HepG2 (cell line): ENCODE data around the gene RNU6-1. TPM values are rescaled to one million over a fixed set of nuclear protein-coding genes. Genes with fewer than 3 reads are reported as not detected.

Experiments
- BHLHE40 ChIP-seq: IDR thresholded peaks from 2 replicates; pipeline ENCODE4 v1.6.1; 2011; ENCODE audit warnings: low read length, improper control_type of control experiment
- CREB1 ChIP-seq, 2 experiments: fragments of 450-650 bp in 1 of 2; IDR thresholded peaks; 2 replicates each; pipeline ENCODE4 v1.6.1; 2016 to 2017; ENCODE audit warnings: control low read depth in 1 of 2, mild to moderate bottlenecking in 1 of 2, missing compliant biosample characterization in 1 of 2, missing genetic modification characterization in 1 of 2
- ETV6 ChIP-seq: sonication (generic); formaldehyde crosslinking; conservative IDR thresholded peaks from 2 replicates; pipeline ENCODE4 v1.4.0; 2020; ENCODE audit warnings: missing genetic modification reagents
- KMT2B ChIP-seq: IDR thresholded peaks from 2 replicates; pipeline ENCODE4 v1.6.1; 2016; ENCODE audit warnings: missing genetic modification reagents, missing compliant biosample characterization
- MXI1 ChIP-seq: IDR thresholded peaks from 3 replicates; pipeline ENCODE4 v1.6.1; 2012; ENCODE audit warnings: low read depth, low read length, inconsistent platforms, borderline replicate concordance
- NFATC3 ChIP-seq: sonication (generic); formaldehyde crosslinking; IDR thresholded peaks from 2 replicates; pipeline ENCODE4 v1.5.1; 2020; ENCODE audit warnings: mild to moderate bottlenecking, missing genetic modification reagents
- PRMT3 ChIP-seq: sonication (generic); formaldehyde crosslinking; IDR thresholded peaks from 2 replicates; pipeline ENCODE4 v1.8.1; 2022; ENCODE audit warnings: low read depth, mild to moderate bottlenecking, moderate library complexity, missing genetic modification reagents, borderline replicate concordance
- RARG ChIP-seq: sonication (generic); formaldehyde crosslinking; IDR thresholded peaks from 2 replicates; pipeline ENCODE4 v1.4.0; 2020; ENCODE audit warnings: low read depth, mild to moderate bottlenecking, missing genetic modification reagents
- SMAD9 ChIP-seq: sonication (generic); formaldehyde crosslinking; IDR thresholded peaks from 2 replicates; pipeline ENCODE4 v1.5.1; 2020; ENCODE audit warnings: mild to moderate bottlenecking, missing genetic modification reagents
- TARDBP ChIP-seq: sonication (generic); formaldehyde crosslinking; IDR thresholded peaks from 2 replicates; pipeline ENCODE4 v1.8.0; 2022; ENCODE audit warnings: mild to moderate bottlenecking, missing genetic modification reagents
- ZFP1 ChIP-seq: IDR thresholded peaks from 2 replicates; pipeline ENCODE4 v1.6.1; 2016
- ZNF251 ChIP-seq: sonication (generic); formaldehyde crosslinking; IDR thresholded peaks from 2 replicates; pipeline ENCODE4 v1.9.0; 2021; ENCODE audit warnings: mild to moderate bottlenecking, missing genetic modification reagents
- ZNF253 ChIP-seq: sonication (generic); formaldehyde crosslinking; IDR thresholded peaks from 2 replicates; pipeline ENCODE4 v1.8.0; 2022; ENCODE audit warnings: mild to moderate bottlenecking, missing genetic modification reagents, borderline replicate concordance
- ZNF530 ChIP-seq: sonication (generic); formaldehyde crosslinking; IDR thresholded peaks from 2 replicates; pipeline ENCODE4 v1.5.0; 2020; ENCODE audit warnings: low read depth, mild to moderate bottlenecking, missing genetic modification reagents
- ZNF607 ChIP-seq: sonication (generic); formaldehyde crosslinking; IDR thresholded peaks from 2 replicates; pipeline ENCODE4 v1.5.1; 2020; ENCODE audit warnings: missing genetic modification reagents, mild to moderate bottlenecking, borderline replicate concordance
- ZNF83 ChIP-seq: sonication (generic); formaldehyde crosslinking; IDR thresholded peaks from 2 replicates; pipeline ENCODE4 v1.4.0; 2020; ENCODE audit warnings: missing genetic modification reagents, mild to moderate bottlenecking, borderline replicate concordance
- polyA plus RNA-seq, 8 experiments: library from polyadenylated mRNA; depleted of rRNA in 3 of 8; stranded (reverse) in 7 of 8; unstranded in 1 of 8; fragments of >200 nt; fragmentation: Illumina TruSeq in 4 of 8; extraction: Trizol in 4 of 8; gene quantifications; 2 replicates each; pipeline versions ENCODE4 v1.2.1 to v1.2.3, GENCODE V29; 2011 to 2016; ENCODE audit warnings: low read depth in 4 of 8, missing spikeins in 1 of 8, mixed read lengths in 1 of 8; ENCODE audit not compliant: insufficient read depth in 1 of 8
- total RNA-seq, 5 experiments: library from RNA; depleted of rRNA; stranded (reverse); fragments of >200 nt; fragmentation: Illumina TruSeq; extraction: Trizol; gene quantifications; 2 replicates each; pipeline ENCODE4 v1.2.3, GENCODE V29; 2016; ENCODE audit warnings: low read depth in 1 of 5
- TF ChIP-seq, protein P1 (sequence below): sonication (generic); formaldehyde crosslinking; IDR thresholded peaks from 2 replicates; pipeline ENCODE4 v1.5.1; 2020; ENCODE audit warnings: missing genetic modification reagents, mild to moderate bottlenecking, borderline replicate concordance
- TF ChIP-seq, protein P2 (sequence below): IDR thresholded peaks from 2 replicates; pipeline ENCODE4 v1.6.1; 2016; ENCODE audit warnings: missing biosample characterization, missing genetic modification reagents, low read depth
- TF ChIP-seq, protein P3 (sequence below): sonication (generic); formaldehyde crosslinking; IDR thresholded peaks from 2 replicates; pipeline ENCODE4 v1.5.0; 2020; ENCODE audit warnings: mild to moderate bottlenecking, missing genetic modification reagents
- TF ChIP-seq, protein P4 (sequence below): sonication (generic); formaldehyde crosslinking; IDR thresholded peaks from 2 replicates; pipeline ENCODE4 v1.5.1; 2020; ENCODE audit warnings: mild to moderate bottlenecking, missing genetic modification reagents

Gene RNU6-1
- total and polyA plus RNA-seq, 2 of the 13 experiments (the other 11 are each of a cell fraction or from before 2014, with no cell fraction given) = under 0.01 TPM; not detected in 1

DNA sequence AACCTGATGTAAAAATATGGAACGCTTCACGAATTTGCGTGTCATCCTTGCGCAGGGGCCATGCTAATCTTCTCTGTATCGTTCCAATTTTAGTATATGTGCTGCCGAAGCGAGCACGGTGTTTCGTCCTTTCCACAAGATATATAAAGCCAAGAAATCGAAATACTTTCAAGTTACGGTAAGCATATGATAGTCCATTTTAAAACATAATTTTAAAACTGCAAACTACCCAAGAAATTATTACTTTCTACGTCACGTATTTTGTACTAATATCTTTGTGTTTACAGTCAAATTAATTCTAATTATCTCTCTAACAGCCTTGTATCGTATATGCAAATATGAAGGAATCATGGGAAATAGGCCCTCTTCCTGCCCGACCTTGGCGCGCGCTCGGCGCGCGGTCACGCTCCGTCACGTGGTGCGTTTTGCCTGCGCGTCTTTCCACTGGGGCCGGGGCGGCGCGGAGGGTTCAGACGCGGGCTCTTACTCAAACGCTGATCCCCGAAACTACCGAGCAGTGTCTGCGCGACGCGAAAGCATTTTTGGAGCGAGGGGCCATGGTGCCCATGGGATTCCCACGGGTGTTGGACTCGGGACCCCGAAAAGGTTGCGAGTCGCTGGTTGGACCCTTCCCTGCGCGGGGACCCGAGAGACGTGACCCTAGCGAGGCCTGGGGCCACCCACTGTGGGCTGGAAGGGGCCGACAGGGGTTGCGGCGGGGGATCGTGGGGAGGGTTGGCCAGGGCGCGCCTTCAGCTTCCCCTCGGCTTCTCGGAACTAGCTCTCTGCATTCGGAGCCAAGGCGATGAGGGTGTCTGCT lies at the start of gene RNU6-1 (continued):
- TF ChIP-seq PRMT3 = no peak
- TF ChIP-seq ZNF83 = 0 out of 2 replicates have a peak, but pooled peaks have one; percentile 73
- TF ChIP-seq, protein P1, sequence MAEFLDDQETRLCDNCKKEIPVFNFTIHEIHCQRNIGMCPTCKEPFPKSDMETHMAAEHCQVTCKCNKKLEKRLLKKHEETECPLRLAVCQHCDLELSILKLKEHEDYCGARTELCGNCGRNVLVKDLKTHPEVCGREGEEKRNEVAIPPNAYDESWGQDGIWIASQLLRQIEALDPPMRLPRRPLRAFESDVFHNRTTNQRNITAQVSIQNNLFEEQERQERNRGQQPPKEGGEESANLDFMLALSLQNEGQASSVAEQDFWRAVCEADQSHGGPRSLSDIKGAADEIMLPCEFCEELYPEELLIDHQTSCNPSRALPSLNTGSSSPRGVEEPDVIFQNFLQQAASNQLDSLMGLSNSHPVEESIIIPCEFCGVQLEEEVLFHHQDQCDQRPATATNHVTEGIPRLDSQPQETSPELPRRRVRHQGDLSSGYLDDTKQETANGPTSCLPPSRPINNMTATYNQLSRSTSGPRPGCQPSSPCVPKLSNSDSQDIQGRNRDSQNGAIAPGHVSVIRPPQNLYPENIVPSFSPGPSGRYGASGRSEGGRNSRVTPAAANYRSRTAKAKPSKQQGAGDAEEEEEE (CRISPR knock-in tag) = no peak
- peak; percentile 88 for TF ChIP-seq CREB1 (IDR thresholded peaks at IDR 0.05)
- peak; percentile 42; the same call in 1 of the 2 replicates for TF ChIP-seq CREB1 (CRISPR knock-in tag; IDR thresholded peaks at IDR 0.05)
- no peak for TF ChIP-seq ZNF253
- no peak for TF ChIP-seq ZFP1 (CRISPR knock-in tag)
- no peak for TF ChIP-seq ZNF530 (CRISPR knock-in tag)
- TF ChIP-seq, protein P2, sequence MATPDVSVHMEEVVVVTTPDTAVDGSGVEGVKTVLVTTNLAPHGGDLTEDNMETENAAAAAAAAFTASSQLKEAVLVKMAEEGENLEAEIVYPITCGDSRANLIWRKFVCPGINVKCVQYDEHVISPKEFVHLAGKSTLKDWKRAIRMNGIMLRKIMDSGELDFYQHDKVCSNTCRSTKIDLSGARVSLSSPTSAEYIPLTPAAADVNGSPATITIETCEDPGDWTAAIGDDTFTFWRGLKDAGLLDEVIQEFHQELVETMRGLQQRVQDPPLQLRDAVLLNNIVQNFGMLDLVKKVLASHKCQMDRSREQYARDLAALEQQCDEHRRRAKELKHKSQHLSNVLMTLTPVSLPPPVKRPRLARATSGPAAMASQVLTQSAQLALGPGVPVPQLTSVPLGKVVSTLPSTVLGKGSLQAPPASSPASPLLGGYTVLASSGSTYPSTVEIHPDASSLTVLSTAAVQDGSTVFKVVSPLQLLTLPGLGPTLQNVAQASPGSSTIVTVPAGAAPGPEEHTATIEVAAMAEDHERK = no peak
- TF ChIP-seq TARDBP (CRISPR knock-in tag) = no peak
- TF ChIP-seq, protein P3, sequence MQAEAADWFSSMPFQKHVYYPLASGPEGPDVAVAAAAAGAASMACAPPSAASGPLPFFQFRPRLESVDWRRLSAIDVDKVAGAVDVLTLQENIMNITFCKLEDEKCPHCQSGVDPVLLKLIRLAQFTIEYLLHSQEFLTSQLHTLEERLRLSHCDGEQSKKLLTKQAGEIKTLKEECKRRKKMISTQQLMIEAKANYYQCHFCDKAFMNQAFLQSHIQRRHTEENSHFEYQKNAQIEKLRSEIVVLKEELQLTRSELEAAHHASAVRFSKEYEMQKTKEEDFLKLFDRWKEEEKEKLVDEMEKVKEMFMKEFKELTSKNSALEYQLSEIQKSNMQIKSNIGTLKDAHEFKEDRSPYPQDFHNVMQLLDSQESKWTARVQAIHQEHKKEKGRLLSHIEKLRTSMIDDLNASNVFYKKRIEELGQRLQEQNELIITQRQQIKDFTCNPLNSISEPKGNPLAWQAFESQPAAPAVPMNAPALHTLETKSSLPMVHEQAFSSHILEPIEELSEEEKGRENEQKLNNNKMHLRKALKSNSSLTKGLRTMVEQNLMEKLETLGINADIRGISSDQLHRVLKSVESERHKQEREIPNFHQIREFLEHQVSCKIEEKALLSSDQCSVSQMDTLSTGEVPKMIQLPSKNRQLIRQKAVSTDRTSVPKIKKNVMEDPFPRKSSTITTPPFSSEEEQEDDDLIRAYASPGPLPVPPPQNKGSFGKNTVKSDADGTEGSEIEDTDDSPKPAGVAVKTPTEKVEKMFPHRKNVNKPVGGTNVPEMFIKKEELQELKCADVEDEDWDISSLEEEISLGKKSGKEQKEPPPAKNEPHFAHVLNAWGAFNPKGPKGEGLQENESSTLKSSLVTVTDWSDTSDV (CRISPR knock-in tag) = no peak; the same call in 1 of the 2 replicates
- no peak for TF ChIP-seq ZNF607
- no peak for TF ChIP-seq SMAD9 (CRISPR knock-in tag)
- TF ChIP-seq, protein P4, sequence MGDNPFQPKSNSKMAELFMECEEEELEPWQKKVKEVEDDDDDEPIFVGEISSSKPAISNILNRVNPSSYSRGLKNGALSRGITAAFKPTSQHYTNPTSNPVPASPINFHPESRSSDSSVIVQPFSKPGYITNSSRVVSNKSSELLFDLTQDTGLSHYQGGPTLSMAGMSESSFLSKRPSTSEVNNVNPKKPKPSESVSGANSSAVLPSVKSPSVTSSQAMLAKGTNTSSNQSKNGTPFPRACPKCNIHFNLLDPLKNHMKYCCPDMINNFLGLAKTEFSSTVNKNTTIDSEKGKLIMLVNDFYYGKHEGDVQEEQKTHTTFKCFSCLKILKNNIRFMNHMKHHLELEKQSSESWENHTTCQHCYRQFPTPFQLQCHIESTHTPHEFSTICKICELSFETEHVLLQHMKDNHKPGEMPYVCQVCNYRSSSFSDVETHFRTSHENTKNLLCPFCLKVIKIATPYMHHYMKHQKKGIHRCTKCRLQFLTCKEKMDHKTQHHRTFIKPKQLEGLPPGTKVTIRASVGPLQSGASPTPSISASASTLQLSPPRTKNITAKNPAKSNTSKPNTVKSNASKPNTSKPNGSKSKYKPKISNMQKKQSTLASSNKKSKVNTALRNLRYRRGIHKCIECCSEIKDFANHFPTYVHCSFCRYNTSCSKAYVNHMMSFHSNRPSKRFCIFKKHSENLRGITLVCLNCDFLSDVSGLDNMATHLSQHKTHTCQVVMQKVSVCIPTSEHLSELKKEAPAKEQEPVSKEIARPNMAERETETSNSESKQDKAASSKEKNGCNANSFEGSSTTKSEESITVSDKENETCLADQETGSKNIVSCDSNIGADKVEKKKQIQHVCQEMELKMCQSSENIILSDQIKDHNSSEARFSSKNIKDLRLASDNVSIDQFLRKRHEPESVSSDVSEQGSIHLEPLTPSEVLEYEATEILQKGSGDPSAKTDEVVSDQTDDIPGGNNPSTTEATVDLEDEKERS = peak; percentile 83; the same call in 1 of the 2 replicates
- TF ChIP-seq ETV6 = no peak
- TF ChIP-seq RARG (CRISPR knock-in tag) = no peak
- TF ChIP-seq MXI1 = peak; percentile 31; the same call in 2 of the 3 replicates
- peak; percentile 93 for TF ChIP-seq KMT2B (CRISPR knock-in tag)
- no peak for TF ChIP-seq ZNF251
- TF ChIP-seq BHLHE40 = peak; percentile 29; the same call in 1 of the 2 replicates
- no peak for TF ChIP-seq NFATC3 (CRISPR knock-in tag)
